HT-29 (cell line): ENCODE measurements around the gene DAAM2. TPM values are rescaled to one million over a fixed set of nuclear protein-coding genes. Genes with fewer than 3 reads are reported as not detected.

Source experiments
- DNase-seq: peaks from one replicate; pipeline ENCODE4 v3.0.0-alpha.2; 2015; ENCODE audit warnings: low spot score
- total RNA-seq: library from RNA; depleted of rRNA; stranded (reverse); fragments of >200 nt; shearing (Covaris generic); gene quantifications from 2 replicates; pipeline ENCODE4 v1.2.3, GENCODE V29; 2014

Gene DAAM2
- total RNA-seq, 1 experiment from 2014 or later: not detected

DNA sequence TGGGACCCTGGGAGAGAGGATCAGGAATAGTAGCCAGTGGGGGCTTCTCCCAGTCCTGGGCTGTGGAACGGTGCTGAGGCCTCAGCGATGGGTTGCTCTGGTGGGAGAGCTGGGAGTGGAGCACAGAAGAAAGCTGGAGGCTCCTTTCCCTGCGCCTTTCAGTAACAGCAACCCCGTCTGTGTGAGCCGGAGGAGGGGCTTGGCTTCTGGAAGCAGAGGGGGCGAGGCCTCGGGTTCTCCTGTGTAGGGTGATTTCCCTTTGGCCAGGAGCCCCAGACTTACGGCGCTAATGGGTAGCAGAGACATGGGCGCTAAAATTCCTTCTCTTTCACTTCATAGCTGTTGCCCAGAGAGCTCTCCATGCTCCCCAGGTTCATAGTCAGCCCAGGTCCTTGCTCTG lies 55.0 kb downstream of the DAAM2 start:
- no peak for DNase-seq

DNA sequence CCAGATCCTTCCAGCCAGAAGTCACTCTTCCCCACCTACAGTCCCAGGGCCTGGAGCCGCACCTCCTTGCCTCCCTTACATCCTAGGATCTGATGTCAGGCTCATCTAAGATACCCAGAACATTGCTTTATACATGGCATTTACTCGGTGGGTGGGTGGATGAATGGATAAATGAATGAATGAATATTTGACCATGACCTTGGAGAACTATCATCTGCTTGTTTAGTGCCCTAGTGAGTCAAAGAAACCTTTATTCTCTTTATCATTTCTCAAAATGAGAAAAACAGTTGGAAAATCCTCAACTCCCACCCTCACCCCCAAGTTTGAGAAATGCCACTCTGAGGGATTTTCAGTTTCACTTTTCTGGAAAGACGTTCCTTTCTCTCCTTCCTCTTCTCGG lies 56.0 kb downstream of the DAAM2 start:
- DNase-seq: no peak

DNA sequence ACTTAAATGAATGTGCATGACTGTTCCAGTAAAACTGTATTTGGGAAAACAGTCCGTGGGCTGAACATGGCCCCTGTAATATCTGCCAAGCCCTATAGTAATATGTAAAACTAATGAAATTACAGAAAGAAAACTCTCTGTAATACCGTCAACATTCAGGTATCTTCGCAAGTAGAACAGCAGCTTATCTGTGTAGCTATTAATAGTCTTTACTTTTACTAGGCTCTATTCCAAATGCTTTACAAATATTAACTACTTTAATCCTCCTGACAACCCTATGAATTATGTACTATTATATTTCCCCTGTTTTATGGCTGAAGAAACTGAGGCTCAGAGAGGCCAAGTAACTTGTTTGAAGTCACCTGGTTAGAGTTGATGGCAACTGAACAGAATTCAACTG lies 57.1 kb downstream of the DAAM2 start:
- no peak for DNase-seq

DNA sequence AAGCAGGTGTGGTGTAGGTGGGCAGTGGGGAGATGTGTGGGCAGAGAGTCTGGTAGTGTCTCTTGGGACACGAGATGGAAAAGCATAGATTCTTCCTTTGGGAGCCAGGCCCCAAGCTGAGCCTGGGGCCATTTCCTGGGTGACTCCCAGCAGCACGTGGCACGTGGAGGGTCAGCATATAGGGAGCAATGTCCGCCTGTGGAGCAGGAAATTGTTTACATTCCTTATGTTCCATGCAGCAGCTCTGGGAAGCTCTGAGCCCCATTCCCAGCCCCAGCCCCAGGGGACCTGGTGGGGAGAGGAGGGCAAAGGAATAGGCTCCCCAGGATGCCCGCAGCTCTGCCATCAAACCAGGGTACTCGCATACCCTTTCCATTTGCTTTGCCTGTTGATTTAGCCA lies 57.6 kb downstream of the DAAM2 start:
- no peak for DNase-seq

DNA sequence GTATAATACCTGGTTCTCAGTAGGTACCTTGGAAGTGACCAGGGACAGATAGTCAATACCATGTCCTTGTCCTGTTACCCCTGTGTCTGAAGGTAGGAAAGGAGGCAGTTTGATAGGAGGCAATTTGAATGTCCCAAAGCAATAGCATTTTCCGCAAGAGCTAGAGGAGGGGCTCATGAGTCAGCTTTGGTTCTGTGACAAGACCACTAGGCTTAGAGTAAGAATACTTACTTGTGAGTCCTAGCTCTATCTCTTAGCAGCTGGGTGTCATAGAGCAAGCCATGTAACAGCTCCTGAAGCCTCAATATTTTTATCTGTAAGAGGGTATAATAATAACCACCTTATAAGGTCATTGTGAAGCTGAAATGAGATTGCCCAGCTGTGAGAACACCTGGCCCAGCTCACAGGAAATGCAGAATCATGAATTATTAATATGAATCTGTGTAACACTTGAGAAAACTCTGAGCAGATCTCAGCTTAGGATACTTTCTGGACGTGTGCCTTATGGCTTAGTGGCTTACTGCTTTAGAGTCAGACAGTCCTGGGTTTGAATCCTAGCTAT lies 58.6 kb downstream of the DAAM2 start:
- no peak for DNase-seq

DNA sequence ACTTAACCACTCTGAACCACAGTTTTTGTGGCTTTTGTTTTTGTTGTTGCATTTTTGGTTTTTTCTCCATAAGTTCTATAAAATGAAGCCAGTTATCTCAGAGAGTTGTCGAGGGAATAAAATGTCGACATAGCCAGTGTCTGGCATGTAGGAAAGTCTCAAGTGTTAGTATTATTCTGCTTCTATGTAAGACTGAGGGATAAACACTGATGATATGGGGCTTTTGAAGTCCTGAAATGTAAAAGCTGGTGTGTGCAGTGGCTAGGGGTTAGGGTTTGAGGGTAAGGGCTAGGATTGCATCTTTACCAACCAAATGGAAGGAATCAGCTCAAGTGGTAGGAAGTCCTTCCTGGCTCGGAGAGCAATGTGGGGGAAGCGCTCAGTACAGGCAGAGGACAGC lies 59.2 kb downstream of the DAAM2 start:
- no peak for DNase-seq

DNA sequence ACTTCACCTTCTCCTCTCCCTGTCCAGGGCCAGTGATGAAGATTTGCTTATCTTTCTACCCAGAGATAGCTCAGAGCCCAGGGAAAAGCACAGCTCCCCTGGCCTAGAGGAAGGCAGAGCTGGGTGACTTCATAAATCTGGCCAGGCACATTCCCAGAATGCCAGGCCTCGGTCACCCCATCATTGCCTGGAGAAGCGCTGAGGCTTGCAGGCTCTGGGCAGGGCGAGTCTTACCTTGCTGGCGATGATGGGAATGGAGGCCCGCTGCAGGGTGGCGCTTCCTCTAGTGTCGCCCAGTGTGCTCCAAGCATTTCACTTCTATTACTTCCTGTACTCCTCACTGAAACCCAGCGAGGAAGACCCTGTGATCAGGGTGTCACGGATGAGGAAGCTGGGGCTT lies 60.1 kb downstream of the DAAM2 start:
- DNase-seq: no peak

DNA sequence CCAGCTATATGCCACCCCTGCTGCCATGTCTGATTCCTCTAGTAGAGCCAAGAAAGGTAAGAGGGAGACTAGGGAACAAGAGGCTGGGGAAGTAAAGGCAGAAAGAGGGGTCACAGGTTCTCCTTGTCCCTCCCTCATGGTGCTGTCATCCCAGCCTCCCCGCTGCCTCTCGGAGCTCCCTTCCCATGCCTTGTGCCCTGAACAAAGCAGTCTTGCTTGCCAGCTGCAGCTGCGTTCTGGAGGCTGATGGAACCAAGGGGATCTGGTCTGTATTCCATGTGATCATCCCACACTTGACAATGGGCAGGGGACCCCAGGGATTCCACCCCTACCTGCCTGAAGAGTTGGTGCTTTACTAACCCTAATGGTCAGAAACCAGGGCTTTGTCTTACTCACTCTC lies 61.4 kb downstream of the DAAM2 start:
- no peak for DNase-seq

DNA sequence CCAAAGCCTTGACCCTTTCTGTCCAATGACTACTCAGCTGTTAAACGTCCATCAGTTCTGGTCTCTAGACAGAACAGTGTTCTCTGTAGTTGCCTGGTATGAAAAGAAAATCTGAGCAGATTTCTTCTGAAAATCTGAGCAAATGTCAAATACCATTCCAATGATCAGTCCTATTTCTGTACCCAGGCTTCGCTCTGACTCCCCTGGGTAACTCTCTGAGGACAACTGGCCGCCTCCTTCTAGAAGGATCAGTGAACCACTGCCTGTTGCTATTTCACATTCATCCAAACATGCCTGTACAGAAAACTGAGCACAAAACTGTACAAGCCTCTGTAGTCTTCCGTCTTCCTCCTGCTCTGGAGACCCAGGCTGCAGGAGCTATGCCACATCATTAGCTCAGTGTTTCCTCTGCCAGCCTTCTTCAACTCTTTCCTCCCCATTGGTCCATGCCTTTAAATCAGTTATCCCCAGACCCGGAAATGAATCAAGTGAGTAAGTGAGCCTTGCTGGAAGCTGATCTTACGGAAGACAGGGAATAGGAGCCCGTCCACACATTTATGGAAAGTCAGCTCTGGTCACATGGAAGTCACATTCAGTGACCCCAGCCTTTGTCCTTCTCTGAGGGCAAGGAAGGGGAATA lies 63.3 kb downstream of the DAAM2 start:
- no peak for DNase-seq

DNA sequence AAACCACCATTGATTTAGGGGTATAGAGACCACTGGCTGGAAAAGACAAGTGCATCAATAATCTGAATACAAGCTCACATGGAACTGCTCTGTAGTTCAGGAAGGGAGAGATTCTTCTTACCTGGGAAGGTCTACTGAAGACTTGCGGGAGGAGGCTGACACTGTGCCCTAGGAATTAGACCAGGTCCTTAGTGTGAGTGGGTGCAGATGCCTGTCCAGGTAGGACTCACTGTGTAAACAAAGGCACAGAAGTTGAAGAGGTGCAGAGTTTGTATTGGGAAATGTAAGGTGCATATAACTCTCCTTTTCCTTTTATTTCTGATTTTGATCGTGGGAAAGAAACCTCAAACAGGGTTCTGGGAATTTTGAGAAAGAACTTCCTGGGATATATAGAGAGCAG lies 66.8 kb downstream of the DAAM2 start:
- DNase-seq: no peak

DNA sequence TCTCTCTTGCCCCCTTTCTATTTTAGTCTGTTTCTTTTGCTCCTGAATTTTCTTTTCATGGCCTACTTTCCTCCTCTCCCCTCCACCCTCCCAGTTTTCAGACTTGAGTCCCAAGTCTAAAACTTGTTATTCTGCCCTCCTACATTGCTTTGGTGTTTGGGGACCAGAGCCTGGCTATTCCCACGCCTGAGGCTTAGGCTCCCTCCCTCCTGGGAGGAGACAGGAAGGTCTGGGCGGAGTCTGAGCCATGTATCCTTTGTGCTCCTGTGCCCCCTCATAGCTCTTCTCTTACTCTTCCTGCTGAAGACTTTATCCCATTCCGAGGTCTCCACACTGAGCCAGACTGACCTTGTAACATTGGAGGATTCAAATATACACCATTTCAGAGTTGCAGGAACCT lies 69.5 kb downstream of the DAAM2 start:
- no peak for DNase-seq

DNA sequence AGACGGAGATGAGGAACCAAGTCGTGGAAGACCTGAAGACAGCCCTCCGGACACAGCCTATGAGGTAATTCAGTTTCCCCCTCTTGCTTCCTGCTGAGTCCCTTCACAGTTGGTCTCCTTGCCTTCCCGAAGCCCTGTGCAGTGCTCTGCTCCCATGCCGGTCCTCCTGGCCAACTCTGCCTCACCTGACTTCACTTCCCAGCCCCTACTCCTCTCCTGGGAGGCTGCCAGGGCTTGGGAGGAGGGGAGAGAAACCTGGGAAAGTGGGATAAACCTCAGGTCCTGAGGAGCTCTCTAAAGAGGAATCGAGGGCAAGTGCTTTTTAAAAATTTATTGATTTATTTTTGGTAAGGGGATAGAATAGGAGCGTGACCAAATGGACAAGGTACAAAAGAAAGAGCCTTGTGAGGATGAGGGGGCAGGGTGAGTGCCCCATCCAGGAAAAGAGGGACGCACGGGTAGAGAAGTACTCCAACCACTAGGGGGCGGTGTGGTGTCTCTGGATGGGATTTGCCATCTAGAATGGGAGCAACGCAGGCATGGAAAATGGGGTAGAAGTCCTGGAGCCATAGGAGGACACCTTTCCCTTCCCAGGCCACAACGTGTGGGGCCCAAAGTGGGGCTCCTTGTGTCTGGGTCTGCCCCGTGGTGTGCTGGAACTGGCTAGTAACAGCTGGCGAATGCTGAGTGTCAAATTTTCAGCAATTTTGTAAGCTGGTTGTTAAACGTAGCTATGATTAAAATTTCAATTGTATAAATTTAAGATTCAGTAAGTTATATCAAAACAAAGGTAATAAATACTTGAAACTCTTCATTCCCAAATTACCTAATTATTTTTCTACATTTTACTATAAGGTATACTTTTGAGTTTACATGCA lies 73.1 kb downstream of the DAAM2 start:
- peak; percentile 69 for DNase-seq

DNA sequence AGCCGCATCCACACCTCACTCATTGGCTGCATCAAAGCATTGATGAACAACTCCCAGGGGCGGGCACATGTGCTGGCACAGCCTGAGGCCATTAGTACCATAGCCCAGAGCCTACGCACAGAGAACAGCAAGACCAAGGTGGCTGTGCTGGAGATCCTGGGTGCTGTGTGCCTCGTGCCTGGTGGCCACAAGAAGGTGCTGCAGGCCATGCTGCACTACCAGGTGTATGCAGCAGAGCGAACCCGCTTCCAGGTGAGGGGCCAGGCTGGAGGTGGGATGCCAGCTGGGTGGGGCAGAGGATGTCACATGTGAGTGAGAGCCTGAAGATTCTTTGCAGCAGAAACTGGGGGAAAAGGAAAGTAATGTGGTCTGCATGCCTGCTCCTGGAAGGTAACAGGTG lies 75.4 kb downstream of the DAAM2 start:
- DNase-seq: no peak

DNA sequence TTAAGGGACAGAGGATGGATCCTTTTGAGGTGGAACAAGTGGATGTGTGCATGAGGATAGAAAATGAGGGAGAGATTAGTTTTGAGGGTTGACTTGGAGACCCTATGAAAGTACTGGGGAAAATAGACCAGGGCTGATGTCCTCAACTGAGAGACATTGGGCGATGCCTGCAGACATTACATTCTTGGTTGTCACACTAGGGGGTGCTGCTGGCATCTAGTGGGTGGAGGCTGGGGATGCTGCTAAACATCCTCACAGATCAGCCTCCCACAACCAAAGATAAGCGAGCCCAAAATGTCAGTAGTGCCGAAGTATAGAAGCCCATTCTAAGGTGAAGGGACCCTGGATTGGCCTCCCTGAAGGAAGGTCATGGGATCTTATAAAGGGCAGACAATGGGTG lies 78.8 kb downstream of the DAAM2 start:
- no peak for DNase-seq

DNA sequence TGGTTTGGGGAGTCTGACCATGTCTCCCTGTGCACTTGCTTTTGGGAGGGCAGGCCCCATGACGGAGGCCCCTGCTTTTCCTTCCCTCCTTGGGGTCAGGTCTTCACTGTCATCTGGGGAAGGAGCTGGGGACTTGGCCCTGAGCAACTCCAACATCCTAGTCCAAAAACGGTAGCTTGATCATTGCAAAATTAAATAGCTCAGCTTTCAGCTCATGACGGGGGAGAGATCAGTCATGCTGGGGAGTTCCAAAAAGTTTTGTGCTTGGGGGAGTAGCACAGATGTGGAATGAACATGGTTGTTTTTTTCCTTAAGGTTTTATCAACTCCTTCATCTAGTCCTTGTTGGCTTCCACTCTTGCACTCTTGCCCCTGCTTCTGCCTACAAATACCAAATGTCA lies 81.3 kb downstream of the DAAM2 start:
- DNase-seq: no peak

DNA sequence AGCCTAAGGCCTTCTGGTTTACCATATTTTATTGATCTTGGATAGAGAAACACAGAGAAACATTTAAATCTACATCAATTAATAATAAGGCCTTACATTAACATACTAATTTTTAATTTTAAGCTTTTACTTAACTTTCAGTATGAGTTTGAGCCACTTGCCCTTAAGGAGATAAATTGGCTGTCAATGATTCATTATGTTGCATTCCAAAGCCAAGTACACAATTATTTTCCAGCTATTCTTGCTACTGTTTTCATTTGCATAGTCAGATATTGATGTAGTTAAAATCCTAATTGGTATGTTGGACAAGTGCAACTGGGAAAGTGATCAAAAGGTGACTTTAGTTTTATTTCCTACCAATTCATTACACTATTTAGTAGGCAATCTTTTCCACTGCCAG lies 83.9 kb downstream of the DAAM2 start:
- DNase-seq: no peak

DNA sequence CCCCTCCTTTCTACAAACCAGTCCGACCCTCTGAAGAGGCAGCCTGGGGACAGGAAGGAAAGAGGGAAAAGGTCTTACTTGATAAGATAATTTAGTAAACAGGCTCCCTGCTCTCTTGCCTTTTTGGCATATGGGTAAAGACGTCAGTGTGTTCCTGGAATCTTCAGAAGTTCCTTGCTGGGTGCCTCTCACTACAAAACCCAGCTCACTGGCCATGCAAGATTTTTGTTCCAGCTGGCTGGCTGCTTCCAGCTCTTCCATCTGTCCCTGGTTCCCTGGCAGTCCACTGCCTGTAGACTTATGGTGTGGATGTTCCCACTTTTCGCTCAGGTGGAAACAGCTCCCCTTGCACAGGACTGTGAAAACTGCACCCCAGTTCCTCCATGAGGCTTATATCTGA lies 84.7 kb downstream of the DAAM2 start:
- DNase-seq: no peak

DNA sequence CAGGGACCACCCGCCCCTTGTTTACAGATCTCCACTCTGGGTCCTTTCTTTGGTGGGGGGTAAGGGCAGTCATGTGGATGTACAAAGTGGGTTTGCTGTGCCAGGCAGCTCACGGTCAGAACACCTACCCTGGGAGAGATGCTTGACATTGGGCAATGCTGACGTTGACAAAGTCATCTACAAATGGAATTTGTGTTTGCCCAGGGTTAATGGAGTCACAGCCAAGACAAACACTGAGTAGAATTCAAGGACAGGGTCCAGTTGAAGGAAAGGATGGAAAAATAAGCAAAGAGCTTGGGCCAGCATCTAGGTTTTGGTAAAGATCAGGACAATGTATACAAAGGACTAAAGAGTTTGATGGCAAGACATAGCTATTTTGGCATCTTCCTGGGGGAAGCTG lies 87.4 kb downstream of the DAAM2 start:
- no peak for DNase-seq

DNA sequence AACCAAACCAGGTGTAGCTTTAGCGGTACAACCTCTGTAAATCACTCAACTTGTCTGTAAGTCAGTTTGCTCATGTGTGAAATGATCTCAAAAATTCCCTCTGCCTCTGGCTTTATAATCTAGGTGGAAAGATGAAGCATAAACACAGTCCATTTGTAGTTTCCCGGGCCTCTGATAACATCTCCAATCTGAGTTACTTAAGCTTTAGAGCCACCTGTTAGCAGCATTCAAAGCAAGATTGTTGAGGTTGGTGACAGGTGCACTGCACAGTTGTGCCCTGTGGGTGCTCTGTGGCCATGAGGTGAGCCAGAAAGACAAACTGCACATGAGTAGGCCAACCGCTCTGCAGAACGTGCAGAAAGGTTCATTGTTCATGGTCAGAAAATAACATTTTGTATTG lies 88.4 kb downstream of the DAAM2 start:
- no peak for DNase-seq

DNA sequence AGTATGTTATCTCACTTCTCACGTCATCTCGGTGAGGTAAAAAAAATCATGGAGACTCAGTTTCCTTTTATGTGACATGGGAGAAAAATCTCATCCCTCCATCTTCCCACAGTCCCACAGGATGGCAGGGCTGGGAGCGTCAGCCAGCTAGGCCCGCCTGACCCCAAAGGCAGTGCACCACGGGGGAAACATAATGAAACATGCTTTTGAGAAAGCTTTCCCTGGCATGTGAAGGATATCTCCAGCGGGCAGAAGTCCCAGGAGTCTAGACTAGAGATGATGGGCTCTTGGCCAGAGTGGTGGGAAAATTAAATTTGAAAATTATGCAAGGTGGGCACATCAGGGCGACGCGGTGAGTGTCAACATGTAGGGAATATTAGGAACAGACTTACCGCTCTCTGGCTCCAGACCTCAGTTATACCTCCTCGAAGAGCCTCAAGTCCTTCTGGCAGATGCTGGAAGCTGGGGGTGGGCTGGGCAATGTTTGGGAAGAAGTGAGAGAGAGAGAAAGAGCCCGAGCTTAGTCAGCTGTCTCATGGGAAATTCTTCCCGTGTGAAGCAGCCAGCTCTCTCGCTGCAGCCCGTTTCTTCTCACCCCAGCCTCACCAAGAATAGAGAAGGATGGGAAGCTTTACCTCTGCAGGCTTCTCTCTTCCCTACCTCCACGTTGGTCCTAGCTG lies 89.8 kb downstream of the DAAM2 start:
- no peak for DNase-seq

DNA sequence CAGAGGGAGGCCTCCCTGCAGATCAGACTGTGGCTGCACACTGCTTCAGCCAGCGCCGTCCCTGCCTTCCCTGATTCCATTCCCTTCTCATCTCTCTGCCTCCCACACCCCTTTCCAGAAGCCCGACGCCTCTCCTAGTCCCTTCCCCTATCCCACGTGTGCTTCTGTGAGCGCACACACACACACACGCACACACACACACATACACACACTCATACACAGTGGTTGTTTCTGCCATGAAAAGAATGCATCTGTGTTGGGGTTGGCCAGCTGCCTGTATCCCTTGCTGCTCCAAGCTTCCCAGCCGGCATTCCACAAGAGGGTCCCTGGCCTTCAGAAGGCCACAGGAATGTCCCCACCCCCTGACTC lies 90.3 kb downstream of the DAAM2 start:
- no peak for DNase-seq

DNA sequence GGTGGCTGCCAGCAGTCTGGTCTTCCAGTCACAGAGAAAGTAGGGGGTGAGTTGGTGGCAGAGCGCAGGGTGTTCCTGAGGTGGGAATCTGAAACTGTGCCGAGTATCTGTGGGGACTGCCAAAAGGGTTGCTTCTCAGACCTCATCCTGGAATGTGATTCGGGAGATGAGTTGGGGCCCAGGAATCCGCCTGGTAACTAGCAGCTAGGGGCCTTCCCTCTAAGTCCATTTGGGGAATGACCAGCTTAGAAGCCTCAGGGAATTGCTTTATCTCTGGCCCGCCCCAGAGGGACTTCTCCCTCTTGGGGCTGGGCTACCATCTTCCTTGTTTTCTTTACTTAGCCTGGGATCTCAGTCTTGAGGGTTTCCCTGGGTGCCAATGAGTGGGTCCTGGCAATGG lies 92.5 kb downstream of the DAAM2 start:
- DNase-seq: no peak

DNA sequence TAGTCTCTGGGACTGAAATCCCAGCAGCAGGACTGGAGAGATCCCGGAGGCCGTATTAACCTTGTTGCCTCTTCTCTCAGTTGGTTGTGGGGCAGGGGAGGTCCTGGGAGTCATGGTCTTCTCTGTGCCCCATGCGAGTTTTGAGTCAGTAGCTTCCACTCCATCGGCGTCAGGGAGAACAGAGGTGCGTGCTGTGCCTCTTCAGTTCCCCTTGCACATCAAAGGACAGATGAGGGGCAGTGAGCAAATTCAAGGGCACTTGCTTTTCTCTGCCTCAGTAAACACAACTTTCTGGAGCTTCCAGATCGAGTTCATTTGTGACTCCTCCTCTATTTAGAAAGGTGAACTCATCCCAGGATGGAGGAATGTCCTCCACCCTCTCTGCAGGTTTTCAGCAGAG lies 93.5 kb downstream of the DAAM2 start:
- DNase-seq: no peak
